HCT116 (cell line): Measurements from ENCODE around the gene CASP10. TPM values are rescaled to one million over a fixed set of nuclear protein-coding genes. Genes with fewer than 3 reads are reported as not detected.

Experiments used
- ATAC-seq: fragments of 200-7000 bp; cut with Tn5 transposase; 2 replicates; pipeline ENCODE4 v1.9.1; 2020; ENCODE audit warnings: mild to moderate bottlenecking, moderate library complexity
- BruUV-seq: library from RNA; stranded (reverse); fragments of 400-500 nt; replicated peaks from 2 replicates; lab custom pipeline; 2021; lab: Mats Ljungman, UMichigan
- CTCF ChIA-PET: fragments of 300-600 bp; sonication (Branson Sonifier 250); formaldehyde crosslinking; loops from one replicate; lab custom pipeline; 2021; ENCODE audit warnings: antibody characterized with exemption; lab: Charles Lee
- POLR2A ChIA-PET: fragments of 300-600, 350-600 bp; sonication (Branson Sonifier 250); formaldehyde crosslinking; loops from one replicate; lab custom pipeline; 2021; ENCODE audit warnings: antibody characterized with exemption; lab: Charles Lee
- RAD21 ChIA-PET, 2 experiments: fragments of 300-600 bp; sonication (Branson Sonifier 250); formaldehyde crosslinking; loops; one replicate each; lab custom pipeline; 2023; ENCODE audit warnings: low total read pairs in 2 of 2; ENCODE audit not compliant: uncharacterized antibody in 2 of 2, unreplicated experiment in 2 of 2, low non-redundant PET in 1 of 2; lab: Charles Lee
- DNase-seq: peaks from one replicate; pipeline ENCODE4 v3.0.0-alpha.2; 2010; ENCODE audit warnings: low read depth, low spot score
- H2AFZ ChIP-seq: fragments of 200-600 bp; shearing (Covaris generic), sonication (generic); 2 replicates; pipeline ENCODE4 v1.6.1; 2017; ENCODE audit warnings: low read depth, mixed run types, mixed read lengths, antibody characterized with exemption, low read length; ENCODE audit not compliant: poor library complexity, severe bottlenecking
- H3K27ac ChIP-seq: 2 replicates; pipeline ENCODE4 v1.5.1; 2012; ENCODE audit warnings: low read depth, low read length
- H3K27me3 ChIP-seq: fragments of 200-600 bp; sonication (generic); 2 replicates; pipeline ENCODE4 v1.6.1; 2016; ENCODE audit warnings: mixed run types, low read length, mixed read lengths; ENCODE audit not compliant: insufficient read depth
- H3K36me3 ChIP-seq, 2 experiments: fragments of 200-500 bp in 1 of 2; fragments of 200-600 bp in 1 of 2; sonication (Bioruptor generic) in 1 of 2; sonication (generic) in 1 of 2; 2 replicates each; pipeline versions ENCODE4 v1.5.1 to v1.6.1; 2014 to 2016; ENCODE audit warnings: low read length in 2 of 2, inconsistent platforms in 1 of 2, mixed read lengths in 1 of 2, mixed run types in 1 of 2; ENCODE audit not compliant: insufficient read depth in 2 of 2, control insufficient read depth in 1 of 2
- H3K4me1 ChIP-seq, 2 experiments: fragments of 200-600 bp in 1 of 2; sonication (generic) in 1 of 2; 2 replicates each; pipeline versions ENCODE4 v1.5.1 to v1.6.1; 2012 to 2017; ENCODE audit warnings: low read length in 2 of 2, inconsistent platforms in 1 of 2, mild to moderate bottlenecking in 1 of 2, mixed read lengths in 1 of 2, mixed run types in 1 of 2, moderate library complexity in 1 of 2; ENCODE audit not compliant: insufficient read depth in 2 of 2, control insufficient read depth in 1 of 2
- H3K4me2 ChIP-seq: fragments of 200-600 bp; sonication (generic); 2 replicates; pipeline ENCODE4 v1.6.1; 2017; ENCODE audit warnings: mixed run types, low read length, mixed read lengths
- H3K4me3 ChIP-seq, 2 experiments: fragments of 200-600 bp in 1 of 2; sonication (generic) in 1 of 2; replicated peaks in 1 of 2; 2 replicates each; pipeline ENCODE4 v1.5.1; 2011 to 2016; ENCODE audit warnings: low read length in 2 of 2, control low read depth in 1 of 2, low read depth in 1 of 2, mild to moderate bottlenecking in 1 of 2, mixed read lengths in 1 of 2, mixed run types in 1 of 2
- H3K79me2 ChIP-seq: fragments of 200-600 bp; sonication (generic); 2 replicates; pipeline ENCODE4 v1.6.1; 2017; ENCODE audit warnings: mild to moderate bottlenecking, mixed run types, low read length, moderate library complexity, mixed read lengths; ENCODE audit not compliant: insufficient read depth
- H3K9ac ChIP-seq: fragments of 200-600 bp; sonication (generic); 2 replicates; pipeline ENCODE4 v1.6.1; 2016; ENCODE audit warnings: low read length, mixed read lengths
- H3K9me2 ChIP-seq: fragments of 200-600 bp; sonication (generic), shearing (Covaris generic); 2 replicates; pipeline ENCODE4 v1.6.1; 2017; ENCODE audit warnings: mixed run types, mild to moderate bottlenecking, moderate library complexity; ENCODE audit not compliant: insufficient read depth
- H3K9me3 ChIP-seq, 2 experiments: fragments of 200-500 bp in 1 of 2; fragments of 200-600 bp in 1 of 2; sonication (Bioruptor generic) in 1 of 2; sonication (generic) in 1 of 2; 2 replicates each; pipeline ENCODE4 v1.6.1; 2014 to 2017; ENCODE audit warnings: low read length in 2 of 2, mixed read lengths in 2 of 2, inconsistent platforms in 1 of 2, low read depth in 1 of 2, mild to moderate bottlenecking in 1 of 2, mixed run types in 1 of 2, moderate library complexity in 1 of 2; ENCODE audit not compliant: control insufficient read depth in 1 of 2, insufficient read depth in 1 of 2
- H4K20me1 ChIP-seq: fragments of 200-600 bp; sonication (generic), shearing (Covaris generic); 2 replicates; pipeline ENCODE4 v1.6.1; 2017; ENCODE audit warnings: mixed run types, mild to moderate bottlenecking, moderate library complexity; ENCODE audit not compliant: insufficient read depth
- CEBPB ChIP-seq: IDR thresholded peaks from 2 replicates; pipeline ENCODE4 v1.6.1; 2012; ENCODE audit warnings: low read depth
- ELF1 ChIP-seq: IDR thresholded peaks from 2 replicates; pipeline ENCODE4 v1.6.1; 2012; ENCODE audit warnings: low read depth, borderline replicate concordance
- EZH2 ChIP-seq: fragments of 200-600 bp; sonication (generic); IDR thresholded peaks from 2 replicates; pipeline ENCODE4 v1.6.1; 2017; ENCODE audit warnings: antibody characterized with exemption, mixed run types
- EZH2phosphoT487 ChIP-seq: fragments of 200-600 bp; IDR thresholded peaks from 2 replicates; pipeline ENCODE4 v1.6.1; 2018; ENCODE audit warnings: antibody characterized with exemption, borderline replicate concordance
- POLR2AphosphoS5 ChIP-seq: IDR thresholded peaks from 2 replicates; pipeline ENCODE4 v1.6.1; 2011; ENCODE audit warnings: mild to moderate bottlenecking, low read depth, low read length, moderate library complexity
- RAD21 ChIP-seq: IDR thresholded peaks from 2 replicates; pipeline ENCODE4 v1.6.1; 2012; ENCODE audit warnings: low read depth, mild to moderate bottlenecking
- TCF7L2 ChIP-seq: IDR thresholded peaks from 2 replicates; pipeline ENCODE4 v1.7.0; 2011; ENCODE audit warnings: borderline replicate concordance, inconsistent platforms; ENCODE audit not compliant: insufficient read depth, insufficient read length; ENCODE audit errors: extremely low read depth
- YY1 ChIP-seq: IDR thresholded peaks from 2 replicates; pipeline ENCODE4 v1.6.1; 2011; ENCODE audit warnings: low read length, low read depth, moderate library complexity, mild to moderate bottlenecking; ENCODE audit not compliant: insufficient replicate concordance; ENCODE audit errors: extremely low read depth
- ZFX ChIP-seq: fragments of 450-650 bp; IDR thresholded peaks from 2 replicates; pipeline ENCODE4 v1.6.1; 2017
- ZNF274 ChIP-seq: fragments of 200-500 bp; sonication (Bioruptor generic); IDR thresholded peaks from 2 replicates; pipeline ENCODE4 v1.6.1; 2014; ENCODE audit warnings: mild to moderate bottlenecking, low read depth, low read length, inconsistent platforms
- intact Hi-C: fragments of 100-400 bp; cut with micrococcal nuclease; formaldehyde crosslinking; loops from 2 replicates; pipeline ENCODE4 v1.10.0; 2022
- total RNA-seq: library from RNA; stranded (reverse); gene quantifications from one replicate; pipeline ENCODE4 v1.2.1, GENCODE V29; 2021; ENCODE audit not compliant: unreplicated experiment
- TF ChIP-seq, protein P1 (sequence below), 3 experiments: fragments of 200-600 bp in 1 of 3; sonication (generic) in 1 of 3; IDR thresholded peaks in 2 of 3; conservative IDR thresholded peaks in 1 of 3; 2 replicates each; pipeline ENCODE4 v1.5.1; 2012 to 2017; ENCODE audit warnings: low read depth in 2 of 3, low read length in 2 of 3, antibody characterized with exemption in 1 of 3, borderline replicate concordance in 1 of 3, control low read depth in 1 of 3, mild to moderate bottlenecking in 1 of 3, mixed read lengths in 1 of 3, mixed run types in 1 of 3, moderate library complexity in 1 of 3; ENCODE audit not compliant: insufficient read depth in 1 of 3
- TF ChIP-seq, protein P2 (sequence below): IDR thresholded peaks from 2 replicates; pipeline ENCODE4 v1.6.1; 2012
- TF ChIP-seq, protein P3 (sequence below): IDR thresholded peaks from 2 replicates; pipeline ENCODE4 v1.6.1; 2012; ENCODE audit warnings: low read depth

CASP10 gene
- total RNA-seq, 1 experiment from 2014 or later: 2.6 TPM

DNA sequence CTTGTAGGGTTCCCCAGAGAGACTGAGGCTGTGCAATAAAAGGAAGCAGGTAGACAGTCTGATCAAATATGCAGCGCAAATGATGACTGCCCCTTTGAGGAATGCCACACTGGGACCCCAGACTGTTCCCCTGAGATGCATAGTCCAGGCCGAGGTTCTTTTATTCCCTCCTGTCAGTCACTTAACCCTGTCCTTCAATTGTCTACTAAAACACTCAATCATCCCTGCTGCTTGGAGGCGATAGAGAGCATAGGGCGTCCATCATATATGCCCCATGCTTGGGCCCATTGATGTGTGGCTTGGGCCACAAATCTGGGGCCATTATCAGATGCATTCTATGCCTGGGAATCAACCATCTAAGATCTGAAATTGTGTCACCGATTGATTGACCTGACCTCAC lies 61.9 kb downstream of the CASP10 start:
- CTCF ChIA-PET: no interaction called here
- Histone ChIP-seq H3K36me3 (peaks cover 5 to 19% of the 10 kb centered on the region in 2 experiments), H3K9me3 (0 out of 4 replicates have a peak, but pooled peaks cover 0 to 7% of the 10 kb centered on the region in 2 experiments), H4K20me1 (no peaks in the 10 kb centered on the region), H3K4me2 (no peak overlapping the region), H3K27ac (no peak overlapping the region), H2AFZ (no peak overlapping the region), H3K79me2 (no peaks in the 10 kb centered on the region), H3K9me2 (no peaks in the 10 kb centered on the region), H3K9ac (no peak overlapping the region), H3K4me1 (no peaks in the 10 kb centered on the region), H3K4me3 (no peak overlapping the region), H3K27me3 (no peaks in the 10 kb centered on the region)
- RAD21 ChIA-PET: no interaction called here
- no TSS peak for BruUV-seq
- POLR2A ChIA-PET: no interaction called here
- ATAC-seq (no peak; the same call in 1 of the 2 replicates), DNase-seq (no peak)
- TF ChIP-seq RAD21 (no peak), YY1 (no peak), EZH2 (no peak), EZH2phosphoT487 (no peak), ELF1 (no peak), POLR2AphosphoS5 (no peak), ZFX (no peak)
- TF ChIP-seq, protein P1, sequence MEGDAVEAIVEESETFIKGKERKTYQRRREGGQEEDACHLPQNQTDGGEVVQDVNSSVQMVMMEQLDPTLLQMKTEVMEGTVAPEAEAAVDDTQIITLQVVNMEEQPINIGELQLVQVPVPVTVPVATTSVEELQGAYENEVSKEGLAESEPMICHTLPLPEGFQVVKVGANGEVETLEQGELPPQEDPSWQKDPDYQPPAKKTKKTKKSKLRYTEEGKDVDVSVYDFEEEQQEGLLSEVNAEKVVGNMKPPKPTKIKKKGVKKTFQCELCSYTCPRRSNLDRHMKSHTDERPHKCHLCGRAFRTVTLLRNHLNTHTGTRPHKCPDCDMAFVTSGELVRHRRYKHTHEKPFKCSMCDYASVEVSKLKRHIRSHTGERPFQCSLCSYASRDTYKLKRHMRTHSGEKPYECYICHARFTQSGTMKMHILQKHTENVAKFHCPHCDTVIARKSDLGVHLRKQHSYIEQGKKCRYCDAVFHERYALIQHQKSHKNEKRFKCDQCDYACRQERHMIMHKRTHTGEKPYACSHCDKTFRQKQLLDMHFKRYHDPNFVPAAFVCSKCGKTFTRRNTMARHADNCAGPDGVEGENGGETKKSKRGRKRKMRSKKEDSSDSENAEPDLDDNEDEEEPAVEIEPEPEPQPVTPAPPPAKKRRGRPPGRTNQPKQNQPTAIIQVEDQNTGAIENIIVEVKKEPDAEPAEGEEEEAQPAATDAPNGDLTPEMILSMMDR (IDR thresholded peaks at IDR 0.05 in 2 of 3, conservative IDR thresholded peaks at IDR 0.05 in 1 of 3; ENCODE audit: borderline replicate concordance in 1 of 3, insufficient read depth in 1 of 3, low read depth in 2 of 3, low read length in 2 of 3): no peak
- intact Hi-C loops: no loop called here

DNA sequence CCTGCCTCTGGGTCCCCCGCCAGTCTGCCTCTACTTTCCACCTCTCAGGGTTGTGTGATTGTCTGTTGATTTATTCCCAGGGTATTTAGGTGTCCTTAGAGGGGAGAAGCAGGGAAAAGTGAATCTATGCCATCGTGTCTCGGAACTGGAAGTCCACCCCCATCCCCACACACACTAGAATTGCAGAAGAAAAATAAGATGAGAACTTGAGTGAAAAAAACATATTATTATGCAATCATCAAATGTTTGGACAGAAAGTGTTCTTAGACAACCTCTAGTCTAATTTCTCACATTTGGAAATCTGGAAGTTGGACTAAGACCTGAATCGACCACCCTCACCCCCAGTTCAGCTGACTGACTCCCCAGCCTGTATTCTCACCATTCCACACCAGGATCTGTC lies 63.3 kb downstream of the CASP10 start:
- Histone ChIP-seq H3K9ac (no peak overlapping the region), H2AFZ (no peak overlapping the region), H3K9me3 (0 out of 4 replicates have a peak, but pooled peaks cover 0 to 7% of the 10 kb centered on the region in 2 experiments), H3K4me3 (no peak overlapping the region), H3K4me2 (no peak overlapping the region), H3K4me1 (no peaks in the 10 kb centered on the region), H3K79me2 (no peaks in the 10 kb centered on the region), H3K36me3 (peaks cover 0 to 6% of the 10 kb centered on the region in 2 experiments; a peak in 1 of 4 replicates), H3K27me3 (no peaks in the 10 kb centered on the region), H3K27ac (no peak overlapping the region), H4K20me1 (no peaks in the 10 kb centered on the region), H3K9me2 (no peaks in the 10 kb centered on the region)
- ATAC-seq (no peak), DNase-seq (no peak)
- ChIA-PET CTCF (no interaction called here), RAD21 (no interaction called here), POLR2A (no interaction called here)
- intact Hi-C loops: no loop called here
- TF ChIP-seq POLR2AphosphoS5 (no peak), ZNF274 (no peak), TCF7L2 (no peak), CEBPB (no peak), EZH2phosphoT487 (no peak)
- TF ChIP-seq, protein P2, sequence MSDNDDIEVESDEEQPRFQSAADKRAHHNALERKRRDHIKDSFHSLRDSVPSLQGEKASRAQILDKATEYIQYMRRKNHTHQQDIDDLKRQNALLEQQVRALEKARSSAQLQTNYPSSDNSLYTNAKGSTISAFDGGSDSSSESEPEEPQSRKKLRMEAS: no peak
- TF ChIP-seq, protein P3, sequence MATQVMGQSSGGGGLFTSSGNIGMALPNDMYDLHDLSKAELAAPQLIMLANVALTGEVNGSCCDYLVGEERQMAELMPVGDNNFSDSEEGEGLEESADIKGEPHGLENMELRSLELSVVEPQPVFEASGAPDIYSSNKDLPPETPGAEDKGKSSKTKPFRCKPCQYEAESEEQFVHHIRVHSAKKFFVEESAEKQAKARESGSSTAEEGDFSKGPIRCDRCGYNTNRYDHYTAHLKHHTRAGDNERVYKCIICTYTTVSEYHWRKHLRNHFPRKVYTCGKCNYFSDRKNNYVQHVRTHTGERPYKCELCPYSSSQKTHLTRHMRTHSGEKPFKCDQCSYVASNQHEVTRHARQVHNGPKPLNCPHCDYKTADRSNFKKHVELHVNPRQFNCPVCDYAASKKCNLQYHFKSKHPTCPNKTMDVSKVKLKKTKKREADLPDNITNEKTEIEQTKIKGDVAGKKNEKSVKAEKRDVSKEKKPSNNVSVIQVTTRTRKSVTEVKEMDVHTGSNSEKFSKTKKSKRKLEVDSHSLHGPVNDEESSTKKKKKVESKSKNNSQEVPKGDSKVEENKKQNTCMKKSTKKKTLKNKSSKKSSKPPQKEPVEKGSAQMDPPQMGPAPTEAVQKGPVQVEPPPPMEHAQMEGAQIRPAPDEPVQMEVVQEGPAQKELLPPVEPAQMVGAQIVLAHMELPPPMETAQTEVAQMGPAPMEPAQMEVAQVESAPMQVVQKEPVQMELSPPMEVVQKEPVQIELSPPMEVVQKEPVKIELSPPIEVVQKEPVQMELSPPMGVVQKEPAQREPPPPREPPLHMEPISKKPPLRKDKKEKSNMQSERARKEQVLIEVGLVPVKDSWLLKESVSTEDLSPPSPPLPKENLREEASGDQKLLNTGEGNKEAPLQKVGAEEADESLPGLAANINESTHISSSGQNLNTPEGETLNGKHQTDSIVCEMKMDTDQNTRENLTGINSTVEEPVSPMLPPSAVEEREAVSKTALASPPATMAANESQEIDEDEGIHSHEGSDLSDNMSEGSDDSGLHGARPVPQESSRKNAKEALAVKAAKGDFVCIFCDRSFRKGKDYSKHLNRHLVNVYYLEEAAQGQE: no peak
- no TSS peak for BruUV-seq
